Muscle of arm (tissue), 12 donors: Measurements from ENCODE around the gene CDH4. TPM values are rescaled to one million over a fixed set of nuclear protein-coding genes. Genes with fewer than 3 reads are reported as not detected.

Experiments used
- DNase-seq: peaks from one replicate; pipeline ENCODE4 v3.0.0-alpha.2; 2013
- polyA plus RNA-seq, 12 donors: library from polyadenylated mRNA; unstranded; fragments of 120-200 nt; gene quantifications; one replicate each; pipeline ENCODE4 v1.2.1, GENCODE V29; 2013; ENCODE audit not compliant: insufficient read length in 12 of 12

CDH4 gene
- polyA plus RNA-seq, 12 donors, result 0.79 to 1.4 (median 1.0) TPM; not detected in 2

DNA sequence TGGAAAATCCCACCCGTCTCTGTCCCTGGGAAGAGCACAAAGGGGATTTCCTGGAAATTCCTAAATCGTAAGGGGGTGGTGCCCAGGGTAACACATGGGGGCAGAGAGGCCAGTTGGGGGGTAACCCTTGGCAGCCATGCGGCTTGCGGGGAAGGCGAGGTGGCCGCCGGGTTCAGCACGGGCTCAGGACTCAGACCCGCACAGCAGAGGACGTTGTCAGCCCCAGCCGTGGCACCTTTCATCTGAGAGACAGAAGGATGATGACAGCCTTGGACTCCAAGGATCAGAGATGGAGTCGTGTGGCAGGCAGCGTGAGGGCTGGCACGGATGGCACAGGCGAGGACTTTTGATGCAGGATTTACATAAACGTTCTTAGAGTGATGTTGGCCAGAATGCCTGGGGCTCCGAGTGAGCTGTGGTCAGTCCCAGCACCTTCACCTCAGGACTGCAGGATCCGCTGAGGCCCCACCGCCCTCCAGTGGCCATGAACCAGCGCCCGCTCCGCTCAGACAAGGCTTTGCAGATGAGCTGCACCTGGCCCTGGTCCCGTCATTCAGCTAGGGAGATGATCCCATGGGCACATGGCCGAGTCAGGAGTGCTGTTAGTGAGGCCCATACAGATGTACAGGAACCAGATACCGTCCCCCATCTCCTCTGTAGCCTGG, 623.3 kb downstream of the CDH4 start:
- no peak for DNase-seq

DNA sequence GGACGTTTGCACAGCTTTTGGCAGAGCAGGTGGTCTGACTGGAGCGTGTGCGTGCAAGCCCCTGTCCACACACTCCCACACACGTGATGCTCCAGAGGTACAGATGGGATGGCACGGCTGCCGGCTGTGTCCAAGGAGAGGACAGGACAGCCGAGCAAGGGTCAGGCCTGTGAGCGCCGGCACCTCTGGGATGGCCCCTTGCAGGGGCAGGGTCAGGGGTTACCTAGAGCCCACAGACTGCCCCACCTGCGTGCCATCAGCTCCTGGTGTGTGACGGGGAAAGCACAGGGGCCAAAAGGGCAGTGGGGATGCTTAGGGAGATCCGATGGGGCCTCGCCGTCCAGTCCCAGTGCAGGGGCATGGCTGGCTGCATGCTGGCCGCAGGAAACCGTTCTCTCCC, 623.9 kb downstream of the CDH4 start:
- no peak for DNase-seq

DNA sequence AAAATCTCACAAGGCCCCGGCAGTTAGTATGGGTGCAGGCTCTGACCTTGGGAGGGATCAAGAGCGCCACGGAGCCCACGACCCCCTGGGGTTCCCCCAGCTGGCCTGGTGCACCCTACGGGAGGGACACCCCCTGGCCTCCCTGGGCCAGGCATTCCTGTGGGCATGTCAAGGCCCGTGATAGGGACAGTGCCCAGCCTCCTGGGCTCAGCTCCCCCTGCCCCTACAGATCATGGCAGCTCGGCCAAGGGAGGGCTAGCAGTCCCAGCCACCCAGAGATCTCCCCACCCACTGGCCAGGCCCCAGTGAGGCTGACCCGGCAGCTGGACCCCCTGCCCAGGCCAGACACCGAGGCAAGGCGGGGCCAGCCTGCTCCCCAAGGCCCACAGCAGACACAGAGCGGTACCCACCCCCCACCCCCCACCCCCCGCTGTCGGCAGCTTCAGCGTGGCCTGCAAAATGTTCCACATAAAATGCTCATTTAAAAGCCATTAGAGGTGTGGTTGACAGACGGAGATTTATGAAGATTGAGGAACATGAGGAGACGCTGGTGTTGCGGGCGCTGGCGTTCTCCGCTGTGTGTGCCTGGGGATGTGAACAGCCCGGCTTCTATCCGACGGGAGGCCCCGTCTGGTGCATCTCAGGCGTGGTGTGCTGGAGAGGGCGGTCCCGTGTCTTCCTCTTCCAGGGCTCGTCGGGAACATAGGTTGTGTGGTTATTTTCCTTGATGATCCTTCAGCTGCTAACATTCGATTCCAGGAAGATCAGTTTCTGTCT, 625.1 kb downstream of the CDH4 start:
- DNase-seq, result no peak

DNA sequence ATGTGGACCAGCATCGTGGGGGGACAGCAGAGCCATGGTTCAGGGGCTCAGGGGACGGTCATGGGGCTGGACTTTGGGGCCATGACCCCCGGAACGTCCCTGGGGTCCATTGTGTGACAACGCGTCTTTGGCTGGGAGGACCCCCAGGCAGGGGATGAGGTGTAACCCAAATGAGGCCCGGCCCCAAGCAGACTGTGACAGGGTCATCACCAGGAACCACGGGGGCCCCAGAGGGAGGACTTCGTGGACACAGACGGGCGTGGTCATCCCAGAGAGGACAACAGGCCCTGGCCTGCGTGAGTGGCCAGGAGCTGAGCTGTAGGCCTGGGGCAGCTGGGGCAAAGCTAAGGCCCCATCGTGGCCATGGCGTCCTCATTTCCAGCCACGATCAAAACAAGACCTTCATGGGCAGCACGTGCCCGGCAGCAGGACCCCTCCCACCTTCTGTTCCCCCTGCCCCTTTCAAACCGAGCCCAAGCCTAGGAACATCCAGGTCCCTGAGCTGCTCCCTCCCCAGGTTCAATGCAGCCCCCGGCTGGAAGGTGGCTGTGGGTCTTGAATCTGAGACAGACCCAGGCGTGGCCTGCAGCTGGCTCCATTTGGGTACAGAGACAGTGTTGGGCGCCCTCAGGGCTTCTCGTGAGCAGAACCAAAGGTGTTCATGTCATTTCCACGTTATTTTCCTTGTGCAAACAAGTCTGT, 625.9 kb downstream of the CDH4 start:
- DNase-seq, result no peak

- DNase-seq, result no peak
Observed at GRCh38 chr20:61878478-61879302, 626.6 kb downstream of the CDH4 start.

- no peak for DNase-seq
Observed at GRCh38 chr20:61879303-61879620, 627.2 kb downstream of the CDH4 start.

GRCh38 chr20:61879694-61880093, 627.6 kb downstream of the CDH4 start:
- no peak for DNase-seq

- DNase-seq, result no peak
Observed at GRCh38 chr20:61880706-61881105, 628.6 kb downstream of the CDH4 start.

DNA sequence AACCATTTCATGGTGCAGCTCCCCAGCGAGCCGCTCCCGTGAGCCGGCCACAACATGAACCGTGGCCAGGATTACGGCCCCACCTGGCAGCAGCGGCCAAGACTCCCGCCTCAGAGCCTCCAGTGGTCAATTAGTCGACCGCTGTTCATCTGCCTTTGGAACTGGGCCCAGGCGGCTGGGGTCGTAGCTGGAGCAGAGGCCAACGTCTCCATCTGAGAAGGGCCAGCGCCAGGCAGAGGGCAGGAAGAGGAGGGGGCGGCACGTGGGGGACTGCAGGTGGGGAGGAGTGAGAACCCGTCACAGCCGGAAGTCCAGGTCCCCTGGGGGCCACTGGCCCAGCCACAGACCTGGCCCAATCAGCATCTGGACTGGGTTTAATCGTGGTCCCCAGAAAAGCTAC, 629.4 kb downstream of the CDH4 start:
- DNase-seq, result no peak

- no peak for DNase-seq
Observed at GRCh38 chr20:61881861-61882260, 629.8 kb downstream of the CDH4 start.

- no peak for DNase-seq
Observed at GRCh38 chr20:61882716-61883615, 630.9 kb downstream of the CDH4 start.

- DNase-seq, result no peak
Observed at GRCh38 chr20:61883857-61884393, 631.9 kb downstream of the CDH4 start.

DNA sequence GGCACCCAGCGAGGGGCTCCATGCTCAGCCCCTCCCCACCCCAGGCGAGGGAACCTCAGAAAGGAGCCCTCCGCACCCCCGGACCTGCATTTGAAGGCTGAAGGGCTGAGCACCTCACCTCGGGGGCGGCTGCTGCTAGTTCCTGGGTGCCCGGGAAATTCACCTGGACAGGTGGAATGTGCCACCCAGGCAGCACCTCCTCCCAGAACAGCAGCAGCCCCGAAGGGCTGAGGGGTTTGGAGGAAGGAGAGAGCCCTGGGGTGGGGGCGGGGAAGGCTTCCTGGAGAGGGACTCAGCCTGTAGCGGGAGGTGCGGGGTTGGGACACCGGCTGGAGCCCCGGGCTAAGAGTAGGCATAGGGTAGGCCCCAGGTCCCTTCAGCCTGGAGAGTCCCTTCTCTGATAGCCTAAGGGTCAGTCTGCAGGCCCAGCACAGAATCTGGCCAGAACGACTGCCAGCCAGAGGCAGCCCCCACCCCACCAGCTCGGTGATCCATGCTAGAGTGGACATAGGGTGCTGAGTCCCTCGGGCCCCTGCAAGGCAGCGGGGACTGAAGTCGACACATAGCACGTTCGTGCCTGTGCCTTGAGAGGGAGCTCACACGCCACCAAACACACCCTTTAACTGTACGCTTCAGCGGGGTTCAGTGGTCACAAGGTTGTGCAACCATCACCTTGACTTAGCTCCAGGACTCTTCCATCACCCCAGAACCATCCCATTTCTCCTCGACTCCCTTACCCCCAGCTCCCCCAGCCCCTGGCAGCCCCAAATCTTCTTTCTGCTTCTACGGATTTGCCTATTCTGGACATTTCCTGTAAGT, 632.7 kb downstream of the CDH4 start:
- no peak for DNase-seq

- no peak for DNase-seq
Observed at GRCh38 chr20:61885759-61886715, 634.0 kb downstream of the CDH4 start.

GRCh38 chr20:61886721-61887595, 634.9 kb downstream of the CDH4 start:
- DNase-seq, result peak; percentile 33

- no peak for DNase-seq
Observed at GRCh38 chr20:61887596-61888093, 635.6 kb downstream of the CDH4 start.
